ENCODE results near the gene LSR.
A peak's percentile ranks its signal among the peaks of the same experiment; 100 is the strongest.
"Not testable (repeated sequence)": the region's sequence is repeated elsewhere in the genome, so short reads cannot be mapped to it uniquely, and the experiment has no call there.

LSR gene

DNA sequence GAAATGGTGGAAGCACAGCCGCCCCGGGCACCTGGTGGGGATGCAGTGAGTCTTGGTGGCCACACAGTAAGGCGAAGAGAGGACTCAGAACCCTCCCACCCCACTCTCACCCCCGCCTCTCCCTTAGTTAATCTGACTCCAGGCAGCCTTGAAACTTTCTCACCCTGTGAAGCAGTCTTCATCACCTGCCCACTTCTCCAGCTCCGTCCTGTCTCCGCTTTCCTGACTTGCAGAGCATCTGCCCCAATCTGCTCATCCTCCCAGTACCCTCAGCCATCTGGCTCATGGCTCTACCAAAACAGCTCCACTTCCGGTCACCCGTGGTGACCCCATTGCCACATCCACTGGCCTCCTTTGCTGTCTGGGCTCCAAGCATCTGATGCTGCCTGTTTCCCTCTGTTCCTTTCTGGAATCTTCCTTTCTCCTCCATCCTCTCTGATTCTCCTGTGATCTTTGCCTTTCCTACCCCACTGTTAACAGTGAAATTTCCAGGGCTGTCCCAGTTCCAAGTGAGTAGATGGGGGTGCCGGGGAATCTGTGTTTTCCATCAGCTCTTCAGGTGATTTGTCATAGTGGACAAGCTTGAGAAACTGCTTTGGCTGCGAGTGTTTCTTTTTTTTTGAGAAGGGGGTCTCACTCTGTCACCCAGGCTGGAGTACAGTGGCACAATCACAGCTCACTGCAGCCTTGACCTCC lies 24.3 kb downstream of the LSR start:
- DNase-seq (ENCODE audit: low spot score in 2 of 2) (no peak), ATAC-seq (ENCODE audit: low read depth) (no peak)
- Mint-ChIP-seq H3K27ac (no peak overlapping the region), H3K36me3 (peaks cover 29% of the 10 kb centered on the region), H3K4me1 (peaks cover 27% of the 10 kb centered on the region), H3K4me3 (peak overlapping the region; percentile 19), H3K27me3 (no peaks in the 10 kb centered on the region), H3K9me3 (no peaks in the 10 kb centered on the region)

GRCh38 chr19:35273686-35274259 lies 25.0 kb downstream of the LSR start:
- Mint-ChIP-seq H3K9me3 (no peaks in the 10 kb centered on the region), H3K36me3 (peaks cover 29% of the 10 kb centered on the region), H3K4me3 (no peak overlapping the region), H3K27ac (no peak overlapping the region), H3K4me1 (peaks cover 27% of the 10 kb centered on the region), H3K27me3 (no peaks in the 10 kb centered on the region)
- DNase-seq (ENCODE audit: low spot score in 2 of 2) (no peak), ATAC-seq (ENCODE audit: low read depth) (no peak)

- no peaks in the 10 kb centered on the region for H3K27me3 Mint-ChIP-seq
- ATAC-seq (ENCODE audit: low read depth) (no peak), DNase-seq (ENCODE audit: low spot score in 2 of 2) (no peak)
- no peak overlapping the region for H3K4me3 Mint-ChIP-seq
- H3K27ac Mint-ChIP-seq = no peak overlapping the region
- no peaks in the 10 kb centered on the region for H3K9me3 Mint-ChIP-seq
- peaks cover 29% of the 10 kb centered on the region for H3K36me3 Mint-ChIP-seq
- peaks cover 27% of the 10 kb centered on the region for H3K4me1 Mint-ChIP-seq
These were observed 25.5 kb downstream of the LSR start for GRCh38 chr19:35274323-35274722.

DNA sequence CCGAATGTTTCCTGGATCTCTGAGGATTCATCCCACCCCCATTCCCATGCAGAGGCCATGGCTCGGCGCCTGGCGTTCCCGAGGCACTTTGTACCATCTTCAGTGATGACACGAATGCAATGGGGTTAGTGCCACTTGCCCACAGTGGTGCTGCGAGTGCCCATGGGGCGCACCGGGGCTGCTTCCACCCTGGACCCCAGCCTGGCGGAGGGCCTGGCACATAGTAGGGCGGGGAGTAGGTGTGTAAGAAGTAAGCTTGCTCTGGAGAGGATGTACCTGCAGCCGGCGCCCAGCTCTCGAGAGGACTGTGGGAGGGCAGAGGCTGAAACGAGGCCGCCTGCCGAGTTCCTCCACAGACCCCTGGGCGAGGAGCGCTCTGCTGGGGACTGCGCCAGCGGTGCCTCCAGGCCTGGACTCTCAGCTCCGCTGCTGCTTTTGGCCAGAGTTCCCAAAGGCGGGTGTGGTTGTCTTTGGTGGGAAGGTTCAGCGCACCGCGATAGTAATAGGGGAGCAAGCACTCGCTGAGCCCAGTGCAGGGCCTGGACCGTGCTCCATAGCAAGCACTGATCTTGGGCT lies 28.0 kb downstream of the LSR start:
- no peak for ATAC-seq (ENCODE audit: low read depth)
- H3K27me3 Mint-ChIP-seq = no peaks in the 10 kb centered on the region
- peaks cover 31% of the 10 kb centered on the region for H3K4me1 Mint-ChIP-seq
- no peak overlapping the region for H3K4me3 Mint-ChIP-seq
- no peak for DNase-seq (ENCODE audit: low spot score in 2 of 2)
- H3K27ac Mint-ChIP-seq = no peak overlapping the region
- H3K36me3 Mint-ChIP-seq = peaks cover 22% of the 10 kb centered on the region
- H3K9me3 Mint-ChIP-seq = no peaks in the 10 kb centered on the region

GRCh38 chr19:35278578-35279284 lies 29.9 kb downstream of the LSR start:
- H3K9me3 Mint-ChIP-seq = no peaks in the 10 kb centered on the region

GRCh38 chr19:35279374-35279773 lies 30.6 kb downstream of the LSR start:
- no peak for DNase-seq (ENCODE audit: low spot score in 2 of 2)
- Mint-ChIP-seq H3K4me3 (no peak overlapping the region), H3K27me3 (no peaks in the 10 kb centered on the region), H3K27ac (peak overlapping the region; percentile 17), H3K36me3 (peaks cover 11% of the 10 kb centered on the region), H3K9me3 (no peaks in the 10 kb centered on the region), H3K4me1 (peaks cover 31% of the 10 kb centered on the region)
- no peak for ATAC-seq (ENCODE audit: low read depth)

More at GRCh38 chr19:35278578-35279284, 29.9 kb downstream of the LSR start:
- ATAC-seq (ENCODE audit: low read depth) = no peak
- H3K4me3 Mint-ChIP-seq = no peak overlapping the region
- H3K36me3 Mint-ChIP-seq = peaks cover 17% of the 10 kb centered on the region
- DNase-seq (ENCODE audit: low spot score in 2 of 2) = no peak
- no peaks in the 10 kb centered on the region for H3K27me3 Mint-ChIP-seq
- H3K4me1 Mint-ChIP-seq = peaks cover 35% of the 10 kb centered on the region
- no peak overlapping the region for H3K27ac Mint-ChIP-seq

DNA sequence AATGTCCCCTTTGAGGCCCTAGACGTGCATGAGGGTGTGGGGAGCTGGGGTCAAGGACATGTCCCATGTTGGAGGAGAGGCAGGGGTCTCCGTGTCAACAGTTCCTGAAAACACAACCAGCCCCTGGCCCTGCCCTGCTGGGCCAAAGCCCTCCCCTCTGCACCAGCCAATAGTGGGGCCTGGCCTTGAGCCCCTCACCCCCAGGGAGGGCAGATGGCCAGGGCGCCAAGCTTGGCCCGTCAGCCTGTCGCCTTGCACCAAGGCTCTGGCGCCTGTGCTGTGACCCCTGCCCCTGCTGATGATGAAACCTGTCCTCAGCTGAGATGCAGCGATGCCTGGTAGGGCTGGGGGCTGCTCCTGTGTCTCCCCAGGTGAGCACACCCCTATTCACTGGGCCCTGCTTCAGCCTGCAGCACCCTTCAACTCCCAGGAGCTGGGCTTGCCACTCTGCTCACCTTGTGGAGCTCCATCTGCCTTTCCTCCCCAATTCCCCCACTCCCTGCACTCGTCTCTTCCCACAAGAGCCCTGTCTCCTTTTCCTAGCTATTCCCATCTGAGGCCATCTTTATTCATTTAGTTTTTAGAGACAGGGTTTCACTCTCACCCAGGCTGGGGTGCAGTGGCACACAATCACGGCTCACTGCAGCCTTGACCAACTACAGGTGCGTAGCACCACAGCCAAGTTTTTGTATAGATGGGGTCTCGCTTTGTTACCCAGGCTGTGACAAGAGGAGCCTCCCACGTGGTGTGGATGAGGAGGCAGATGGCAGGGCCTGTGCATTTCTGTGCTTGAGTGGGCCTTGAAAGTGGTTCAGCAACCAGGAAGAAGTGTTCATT lies 31.4 kb downstream of the LSR start:
- H3K36me3 Mint-ChIP-seq = peaks cover 11% of the 10 kb centered on the region
- DNase-seq (ENCODE audit: low spot score in 2 of 2) (no peak), ATAC-seq (ENCODE audit: low read depth) (peak; percentile 30)
- H3K4me3 Mint-ChIP-seq = peak overlapping the region; percentile 12
- H3K27me3 Mint-ChIP-seq = no peaks in the 10 kb centered on the region
- H3K9me3 Mint-ChIP-seq = no peaks in the 10 kb centered on the region
- H3K4me1 Mint-ChIP-seq = peaks cover 31% of the 10 kb centered on the region
- peak overlapping the region; percentile 51 for H3K27ac Mint-ChIP-seq

DNA sequence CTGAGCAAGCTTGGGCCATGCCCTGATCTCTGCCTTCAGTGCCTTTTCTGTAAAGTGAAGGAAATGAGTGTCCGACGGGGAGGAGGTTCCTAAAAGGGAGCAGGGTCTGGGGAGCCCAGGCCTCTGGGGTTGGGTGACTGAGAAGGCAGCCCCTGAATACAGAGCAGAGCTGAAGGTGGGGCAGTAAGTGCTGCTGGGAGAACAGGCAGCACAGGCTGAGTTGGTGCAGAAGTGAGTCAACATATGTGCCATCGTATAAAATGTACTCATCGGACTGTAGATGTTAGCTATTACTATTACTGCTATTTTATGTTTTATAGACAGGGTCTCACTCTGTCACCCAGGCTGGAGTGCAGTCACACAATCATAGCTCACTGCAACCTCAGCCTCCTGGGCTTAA lies 32.5 kb downstream of the LSR start:
- no peak for ATAC-seq (ENCODE audit: low read depth)
- H3K9me3 Mint-ChIP-seq = no peaks in the 10 kb centered on the region
- H3K4me1 Mint-ChIP-seq = peaks cover 31% of the 10 kb centered on the region
- no peaks in the 10 kb centered on the region for H3K27me3 Mint-ChIP-seq
- peak overlapping the region; percentile 50 for H3K27ac Mint-ChIP-seq
- peak overlapping the region; percentile 14 for H3K4me3 Mint-ChIP-seq
- H3K36me3 Mint-ChIP-seq = peaks cover 8% of the 10 kb centered on the region
- DNase-seq (ENCODE audit: low spot score in 2 of 2) = no peak

DNA sequence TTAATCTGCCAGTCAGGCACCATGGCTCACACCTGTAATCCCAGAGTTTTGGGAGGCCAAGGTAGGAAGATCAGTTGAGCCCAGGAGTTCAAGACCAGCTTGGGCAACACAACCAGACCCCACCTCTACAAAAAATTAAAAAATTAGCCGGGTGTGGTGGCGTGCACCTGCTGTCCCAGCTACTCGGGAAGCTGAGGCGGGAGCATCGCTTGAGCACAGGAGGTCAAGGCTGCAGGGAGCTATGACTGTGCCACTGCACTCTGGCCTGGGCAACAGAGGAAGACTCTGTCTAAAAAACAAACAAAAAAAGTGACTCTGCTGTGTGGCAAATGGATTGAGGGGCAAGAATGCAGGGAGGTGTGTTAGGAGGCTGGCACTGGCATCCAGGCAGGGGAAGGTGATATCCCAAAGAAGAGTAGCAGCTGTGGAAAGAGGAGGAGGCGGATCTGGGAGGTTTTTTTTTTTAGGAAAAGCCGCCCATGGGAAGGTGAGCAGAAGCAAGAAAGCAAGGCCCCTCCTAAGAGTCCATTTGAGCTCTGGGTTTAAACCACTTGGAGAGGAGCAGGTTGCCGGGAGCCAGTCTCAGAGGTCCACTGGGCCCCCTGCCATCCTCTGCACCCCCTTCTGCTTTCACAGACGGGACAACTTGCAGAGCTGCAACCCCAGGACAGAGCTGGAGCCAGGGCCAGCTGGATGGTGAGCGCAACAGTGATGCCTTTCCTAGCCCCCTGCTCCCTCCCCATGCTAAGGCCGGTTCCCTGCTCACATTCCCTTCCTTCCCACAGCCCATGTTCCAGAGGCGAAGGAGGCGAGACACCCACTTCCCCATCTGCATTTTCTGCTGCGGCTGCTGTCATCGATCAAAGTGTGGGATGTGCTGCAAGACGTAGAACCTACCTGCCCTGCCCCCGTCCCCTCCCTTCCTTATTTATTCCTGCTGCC lies 35.6 kb downstream of the LSR start:
- peaks cover 34% of the 10 kb centered on the region for H3K4me1 Mint-ChIP-seq
- H3K36me3 Mint-ChIP-seq = no peaks in the 10 kb centered on the region
- H3K4me3 Mint-ChIP-seq = no peak overlapping the region
- H3K9me3 Mint-ChIP-seq = no peaks in the 10 kb centered on the region
- ATAC-seq (ENCODE audit: low read depth) (no peak), DNase-seq (ENCODE audit: low spot score in 2 of 2) (no peak)
- no peak overlapping the region for H3K27ac Mint-ChIP-seq
- no peaks in the 10 kb centered on the region for H3K27me3 Mint-ChIP-seq

- Mint-ChIP-seq H3K9me3 (no peaks in the 10 kb centered on the region), H3K27ac (no peak overlapping the region), H3K4me3 (no peak overlapping the region), H3K4me1 (peaks cover 32% of the 10 kb centered on the region), H3K36me3 (no peaks in the 10 kb centered on the region), H3K27me3 (no peaks in the 10 kb centered on the region)
- DNase-seq (ENCODE audit: low spot score in 2 of 2) (no peak), ATAC-seq (ENCODE audit: low read depth) (no peak)
These were observed 36.3 kb downstream of the LSR start for GRCh38 chr19:35285095-35285449.

- H3K27ac Mint-ChIP-seq; H3K4me3 Mint-ChIP-seq; ATAC-seq (ENCODE audit: low read depth); H3K27me3 Mint-ChIP-seq; DNase-seq (ENCODE audit: low spot score in 2 of 2); H3K9me3 Mint-ChIP-seq; H3K36me3 Mint-ChIP-seq: not testable (repeated sequence)
- peaks cover 29% of the 10 kb centered on the region for H3K4me1 Mint-ChIP-seq
These were observed 36.7 kb downstream of the LSR start for GRCh38 chr19:35285465-35285864.

- H3K4me1 Mint-ChIP-seq = peaks cover 24% of the 10 kb centered on the region
- not testable (repeated sequence) for H3K4me3 Mint-ChIP-seq; H3K36me3 Mint-ChIP-seq; H3K27ac Mint-ChIP-seq; H3K9me3 Mint-ChIP-seq; ATAC-seq (ENCODE audit: low read depth); H3K27me3 Mint-ChIP-seq; DNase-seq (ENCODE audit: low spot score in 2 of 2)
These were observed 37.3 kb downstream of the LSR start for GRCh38 chr19:35286101-35286500.

GRCh38 chr19:35287713-35288112 lies 38.9 kb downstream of the LSR start:
- Mint-ChIP-seq H3K4me3 (no peak overlapping the region), H3K4me1 (peaks cover 16% of the 10 kb centered on the region), H3K9me3 (no peaks in the 10 kb centered on the region), H3K27ac (no peak overlapping the region), H3K27me3 (no peaks in the 10 kb centered on the region), H3K36me3 (no peaks in the 10 kb centered on the region)
- ATAC-seq (ENCODE audit: low read depth) (no peak), DNase-seq (ENCODE audit: low spot score in 2 of 2) (no peak)
